NCI-H187 (cell line): ENCODE results near the gene ATP10A.

Source experiments
- DNase-seq, 2 experiments: peaks; one replicate each; lab custom pipeline; 2025; lab: John Stamatoyannopoulos, UW

ATP10A gene, protein sequence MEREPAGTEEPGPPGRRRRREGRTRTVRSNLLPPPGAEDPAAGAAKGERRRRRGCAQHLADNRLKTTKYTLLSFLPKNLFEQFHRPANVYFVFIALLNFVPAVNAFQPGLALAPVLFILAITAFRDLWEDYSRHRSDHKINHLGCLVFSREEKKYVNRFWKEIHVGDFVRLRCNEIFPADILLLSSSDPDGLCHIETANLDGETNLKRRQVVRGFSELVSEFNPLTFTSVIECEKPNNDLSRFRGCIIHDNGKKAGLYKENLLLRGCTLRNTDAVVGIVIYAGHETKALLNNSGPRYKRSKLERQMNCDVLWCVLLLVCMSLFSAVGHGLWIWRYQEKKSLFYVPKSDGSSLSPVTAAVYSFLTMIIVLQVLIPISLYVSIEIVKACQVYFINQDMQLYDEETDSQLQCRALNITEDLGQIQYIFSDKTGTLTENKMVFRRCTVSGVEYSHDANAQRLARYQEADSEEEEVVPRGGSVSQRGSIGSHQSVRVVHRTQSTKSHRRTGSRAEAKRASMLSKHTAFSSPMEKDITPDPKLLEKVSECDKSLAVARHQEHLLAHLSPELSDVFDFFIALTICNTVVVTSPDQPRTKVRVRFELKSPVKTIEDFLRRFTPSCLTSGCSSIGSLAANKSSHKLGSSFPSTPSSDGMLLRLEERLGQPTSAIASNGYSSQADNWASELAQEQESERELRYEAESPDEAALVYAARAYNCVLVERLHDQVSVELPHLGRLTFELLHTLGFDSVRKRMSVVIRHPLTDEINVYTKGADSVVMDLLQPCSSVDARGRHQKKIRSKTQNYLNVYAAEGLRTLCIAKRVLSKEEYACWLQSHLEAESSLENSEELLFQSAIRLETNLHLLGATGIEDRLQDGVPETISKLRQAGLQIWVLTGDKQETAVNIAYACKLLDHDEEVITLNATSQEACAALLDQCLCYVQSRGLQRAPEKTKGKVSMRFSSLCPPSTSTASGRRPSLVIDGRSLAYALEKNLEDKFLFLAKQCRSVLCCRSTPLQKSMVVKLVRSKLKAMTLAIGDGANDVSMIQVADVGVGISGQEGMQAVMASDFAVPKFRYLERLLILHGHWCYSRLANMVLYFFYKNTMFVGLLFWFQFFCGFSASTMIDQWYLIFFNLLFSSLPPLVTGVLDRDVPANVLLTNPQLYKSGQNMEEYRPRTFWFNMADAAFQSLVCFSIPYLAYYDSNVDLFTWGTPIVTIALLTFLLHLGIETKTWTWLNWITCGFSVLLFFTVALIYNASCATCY (N-terminal part only)

DNA sequence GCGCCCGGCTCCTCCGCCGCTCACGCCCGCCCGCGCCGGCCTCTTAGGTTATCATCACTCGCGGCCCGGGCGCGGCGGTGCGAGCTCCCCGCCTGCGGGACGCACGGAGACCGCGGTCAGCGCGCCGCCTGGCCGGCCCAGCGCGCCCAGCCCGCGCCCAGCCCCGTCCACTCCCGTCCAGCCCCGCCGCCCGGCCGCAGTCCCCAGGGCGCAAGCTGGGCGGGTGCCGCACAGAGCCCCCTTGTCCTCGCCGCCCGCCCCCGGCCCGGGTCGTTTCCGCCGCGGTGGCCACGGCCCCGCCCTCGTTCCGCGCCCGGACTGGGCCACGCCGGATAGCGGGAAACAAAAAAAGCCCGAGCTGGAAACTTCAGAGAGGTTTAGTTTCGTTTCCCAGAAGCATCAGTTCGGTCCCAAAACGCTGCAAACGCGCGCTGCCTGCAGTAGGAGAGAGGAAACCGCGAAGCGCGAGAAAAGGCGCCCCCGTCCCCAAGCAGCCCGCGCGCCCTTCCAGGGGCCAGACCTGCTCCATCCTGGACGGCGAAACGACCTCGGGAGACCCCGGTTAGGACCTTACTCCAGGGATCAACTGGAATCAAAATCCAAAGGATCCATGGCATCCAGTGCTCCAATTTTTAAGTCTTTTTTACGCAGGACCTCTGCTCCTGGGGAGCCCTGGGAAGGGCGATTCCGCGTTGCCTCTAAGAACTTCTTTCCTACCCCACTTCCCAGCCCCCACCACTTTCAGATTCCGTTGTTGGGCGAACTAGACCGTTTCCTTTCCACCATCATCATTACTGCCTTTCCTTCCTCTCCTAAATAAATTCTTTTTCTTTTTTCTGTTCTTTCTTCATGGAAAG, at the start of gene ATP10A:
TSS of gene ATP10A (minus strand) at position 217 of the 857 bp plus-strand sequence. CDS start 231 bp downstream, outside the sequence.
- no peak for DNase-seq

DNA sequence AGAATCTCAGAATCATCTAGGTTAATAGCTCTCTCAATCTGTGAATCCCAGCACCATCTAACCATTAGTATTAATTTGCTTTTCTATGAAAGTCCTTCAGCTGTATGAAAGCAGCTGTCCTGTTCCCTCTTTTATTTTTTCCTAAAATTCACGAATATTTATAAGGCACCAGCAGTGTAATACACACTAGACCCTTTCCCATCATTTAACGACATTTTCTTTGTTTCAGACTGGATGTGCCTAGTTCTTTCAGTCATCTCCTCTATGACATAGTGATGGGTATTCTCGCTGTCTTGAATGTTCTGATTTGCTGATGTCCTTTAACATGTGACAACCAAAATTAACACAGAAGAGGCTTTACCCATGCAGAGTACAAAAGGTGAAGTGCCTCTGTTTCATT, 48.9 kb upstream of the ATP10A start:
- DNase-seq, result no peak

DNA sequence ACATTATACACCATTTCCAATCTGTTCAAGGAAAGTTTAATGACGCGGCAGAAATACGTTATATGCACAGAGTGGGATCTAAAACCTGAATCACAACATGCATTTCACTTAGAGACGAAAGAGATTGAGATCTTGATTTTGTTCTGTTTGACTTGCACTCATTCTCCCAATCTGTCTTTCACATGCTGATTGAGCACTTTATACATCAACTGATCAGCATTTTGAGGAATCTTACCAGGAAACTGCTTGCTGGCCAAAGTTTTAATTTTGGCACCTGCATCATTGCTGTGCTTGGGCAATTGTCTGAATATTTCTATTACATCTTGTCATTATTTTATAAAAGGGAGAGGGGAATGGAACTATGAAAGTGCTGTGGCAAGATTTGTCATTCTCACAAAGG, 47.7 kb upstream of the ATP10A start:
- no peak for DNase-seq

DNA sequence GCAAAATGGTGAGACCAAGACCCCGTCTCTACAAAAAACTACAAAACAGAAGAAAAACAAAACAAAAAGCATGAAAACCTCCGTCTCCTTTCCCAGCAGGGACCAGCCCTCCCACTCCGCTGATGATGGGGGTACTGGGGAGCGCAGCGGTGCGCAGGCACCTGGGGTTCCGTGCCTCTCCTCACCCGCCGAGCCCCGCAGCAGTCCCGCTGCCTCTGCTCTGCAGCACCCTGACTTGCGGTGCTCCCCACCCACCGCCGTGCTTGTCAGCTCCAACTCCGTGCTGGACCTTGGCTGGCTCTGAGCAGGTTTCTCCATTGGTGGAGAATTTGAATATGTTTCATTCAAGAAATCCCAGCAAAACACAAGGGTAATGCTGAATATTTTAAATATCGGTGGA, 46.7 kb upstream of the ATP10A start:
- DNase-seq, result no peak

DNA sequence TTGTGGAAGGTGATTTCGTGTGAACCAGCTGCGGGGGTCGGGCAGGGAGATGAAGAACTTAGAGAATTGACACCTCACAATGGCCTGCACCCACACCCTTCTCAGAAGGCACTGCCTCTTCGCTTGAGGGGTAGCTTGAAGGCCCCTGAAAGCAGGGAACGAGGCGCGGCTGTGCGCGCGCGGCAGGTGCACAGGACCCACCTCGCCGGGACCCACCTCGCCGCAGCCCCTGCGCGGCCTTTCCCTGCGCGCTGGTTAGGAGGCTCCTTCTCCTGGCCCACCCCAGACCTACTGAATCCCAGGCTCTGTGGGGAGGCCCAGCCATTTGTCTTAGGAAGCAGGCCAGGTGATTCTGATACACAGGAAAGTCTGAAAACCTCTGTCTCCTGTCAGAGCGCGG, 46.2 kb upstream of the ATP10A start:
- DNase-seq, result no peak

DNA sequence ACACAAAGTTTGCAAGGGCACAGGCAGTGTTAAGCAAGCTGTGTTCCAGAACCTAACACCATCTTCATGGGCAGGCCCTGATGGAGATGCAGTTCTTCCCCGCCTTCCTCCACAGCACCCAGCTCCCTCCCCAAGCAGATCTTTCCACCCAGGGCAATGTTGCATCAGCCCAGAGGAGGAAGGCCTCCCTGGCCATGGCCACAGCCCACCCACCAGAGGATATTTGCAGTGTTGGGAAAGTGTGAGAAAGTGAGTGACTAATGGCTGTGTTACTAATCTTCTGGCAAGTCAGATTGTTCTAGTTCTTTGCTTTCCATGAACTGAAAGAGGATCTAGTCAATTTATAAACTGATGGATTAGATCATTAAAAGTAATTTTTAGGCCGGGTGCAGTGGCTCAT, 42.0 kb upstream of the ATP10A start:
- no peak for DNase-seq

DNA sequence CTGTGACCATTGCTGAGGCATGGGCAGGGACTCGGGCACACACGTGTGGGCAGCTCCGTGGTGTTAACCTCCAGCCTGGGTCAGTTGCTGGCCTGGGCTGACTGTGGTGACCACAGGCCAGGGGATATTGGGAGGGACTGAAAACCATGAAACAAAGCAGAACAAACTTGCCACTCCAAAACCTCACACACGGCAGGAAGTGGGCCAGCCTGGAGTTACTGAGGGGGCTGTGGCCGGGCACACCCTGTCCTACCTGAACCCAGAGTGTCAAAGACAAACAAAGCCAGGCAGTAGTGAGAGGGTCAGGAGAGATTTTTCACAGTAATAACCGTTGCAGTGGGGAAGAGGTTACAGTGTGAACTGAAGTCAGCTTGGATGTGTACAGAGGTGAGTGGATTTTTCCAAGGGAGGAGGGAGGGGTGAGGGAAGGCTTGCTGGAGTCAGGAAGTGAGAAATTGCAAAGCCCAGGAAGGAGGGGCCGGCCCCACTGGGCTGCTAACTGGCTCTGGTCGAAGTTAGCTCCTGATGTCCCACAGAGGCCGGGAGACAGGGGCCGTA, 40.0 kb upstream of the ATP10A start:
- DNase-seq, result no peak

DNA sequence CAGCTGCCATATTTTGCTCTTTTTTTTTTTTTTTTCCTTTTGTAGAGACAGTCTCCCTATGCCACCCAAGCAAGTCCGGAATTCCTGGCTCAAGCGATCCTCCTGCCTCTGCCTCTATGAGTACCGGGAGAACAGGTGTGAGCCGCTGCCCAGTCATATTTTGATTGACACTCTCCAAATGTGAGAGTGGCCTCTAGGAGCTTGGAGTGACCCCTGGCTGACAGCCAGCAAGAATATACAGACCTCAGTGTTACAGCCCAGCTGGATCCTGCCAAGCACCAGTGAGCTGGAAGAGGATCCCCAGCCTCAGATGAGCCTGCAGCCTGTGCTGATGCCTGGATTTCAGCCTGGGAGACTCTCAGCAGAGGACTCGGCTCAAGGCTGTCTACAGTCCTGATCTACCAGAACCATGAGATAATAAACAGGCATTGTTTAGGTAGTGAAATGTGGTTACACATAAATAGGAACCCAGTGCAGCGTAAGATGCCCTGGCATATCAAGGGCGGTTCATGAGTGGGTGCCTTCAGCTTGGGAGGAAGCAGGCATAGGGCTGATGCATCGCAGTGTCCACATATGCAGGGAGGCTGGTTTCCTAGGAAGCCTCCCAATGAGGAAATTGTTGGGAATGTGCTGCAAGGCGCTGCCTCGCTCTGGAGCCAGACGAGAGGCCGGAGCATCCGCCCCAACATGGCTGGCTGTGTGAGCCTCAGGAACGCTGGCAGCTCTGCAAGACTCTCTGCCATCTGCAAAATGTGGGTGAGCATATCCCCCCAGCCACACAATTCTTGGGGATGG, 38.9 kb upstream of the ATP10A start:
- DNase-seq, result no peak

DNA sequence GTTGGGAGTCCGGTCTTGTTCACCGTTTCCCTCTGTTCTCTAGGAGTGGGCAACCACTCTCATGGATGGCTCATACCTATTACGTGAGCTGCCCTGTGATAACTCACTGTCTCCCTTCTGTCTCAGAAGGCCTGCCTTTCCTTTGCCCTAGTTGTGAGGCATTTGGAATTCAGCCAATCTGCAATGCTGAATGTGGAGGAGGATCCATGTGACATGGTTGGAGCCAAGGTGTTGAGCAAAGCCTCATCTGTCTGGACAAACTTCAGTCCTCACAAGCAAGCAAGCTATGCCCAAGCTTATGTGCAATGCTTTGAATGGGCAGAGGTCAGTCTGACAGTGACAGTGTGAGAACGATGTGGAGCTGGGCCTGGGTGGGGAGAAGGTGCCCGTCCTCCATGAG, 37.8 kb upstream of the ATP10A start:
- no peak for DNase-seq

DNA sequence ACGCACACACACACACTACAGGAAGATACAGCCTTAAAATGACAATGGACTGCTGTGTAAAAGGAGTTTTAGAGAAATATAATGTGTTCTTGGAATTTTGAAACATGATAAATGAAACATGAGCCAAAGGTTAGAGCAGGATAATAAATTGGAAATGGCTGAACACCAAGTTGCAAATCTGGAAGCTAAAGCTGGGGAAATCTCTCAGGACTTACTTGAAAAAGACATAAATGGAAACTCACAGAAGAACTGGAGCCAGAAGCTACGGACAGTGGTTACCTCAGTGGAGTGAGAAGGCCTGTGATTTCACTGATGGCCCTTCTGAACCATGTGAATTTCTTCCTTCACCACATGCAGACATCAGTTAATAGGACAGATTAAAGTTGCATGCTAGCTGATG, 37.3 kb upstream of the ATP10A start:
- no peak for DNase-seq

DNA sequence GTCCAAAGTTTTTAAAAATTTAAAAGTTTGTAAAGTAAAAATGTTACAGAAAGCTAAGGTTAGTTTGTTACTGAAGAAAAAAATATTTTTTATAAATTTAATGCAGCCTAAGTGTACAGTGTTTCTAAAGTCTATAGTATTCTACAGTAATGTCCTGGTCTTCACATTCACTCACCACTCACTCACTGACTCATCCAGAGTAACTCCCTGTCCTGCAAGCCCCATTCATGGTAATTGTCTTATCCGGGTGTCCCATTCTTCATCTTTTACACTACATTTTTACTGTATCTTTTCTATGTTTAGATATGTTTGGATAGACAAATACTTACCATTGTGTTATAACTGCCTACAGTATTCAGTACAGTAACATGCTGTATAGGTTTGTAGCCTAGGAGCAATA, 36.7 kb upstream of the ATP10A start:
- no peak for DNase-seq

DNA sequence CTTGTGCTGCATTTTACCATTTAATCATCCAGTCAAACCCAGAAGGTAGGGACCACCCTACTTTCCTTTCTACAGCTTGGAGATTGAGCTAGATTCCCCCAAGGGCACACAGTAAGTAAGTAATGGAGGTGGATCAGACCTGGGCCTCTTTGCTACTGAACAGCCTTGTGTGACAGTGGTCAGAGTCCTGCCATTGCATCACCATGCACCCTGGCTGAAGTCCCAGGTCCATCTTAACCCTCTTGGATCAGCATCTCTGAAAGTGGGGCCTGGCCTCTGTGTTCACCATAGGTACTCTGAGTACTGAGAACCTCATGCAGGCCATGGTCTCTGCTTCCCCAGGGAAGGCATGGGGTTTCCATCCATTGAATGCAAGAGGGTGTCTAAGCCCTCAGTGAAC, 34.5 kb upstream of the ATP10A start:
- no peak for DNase-seq

DNA sequence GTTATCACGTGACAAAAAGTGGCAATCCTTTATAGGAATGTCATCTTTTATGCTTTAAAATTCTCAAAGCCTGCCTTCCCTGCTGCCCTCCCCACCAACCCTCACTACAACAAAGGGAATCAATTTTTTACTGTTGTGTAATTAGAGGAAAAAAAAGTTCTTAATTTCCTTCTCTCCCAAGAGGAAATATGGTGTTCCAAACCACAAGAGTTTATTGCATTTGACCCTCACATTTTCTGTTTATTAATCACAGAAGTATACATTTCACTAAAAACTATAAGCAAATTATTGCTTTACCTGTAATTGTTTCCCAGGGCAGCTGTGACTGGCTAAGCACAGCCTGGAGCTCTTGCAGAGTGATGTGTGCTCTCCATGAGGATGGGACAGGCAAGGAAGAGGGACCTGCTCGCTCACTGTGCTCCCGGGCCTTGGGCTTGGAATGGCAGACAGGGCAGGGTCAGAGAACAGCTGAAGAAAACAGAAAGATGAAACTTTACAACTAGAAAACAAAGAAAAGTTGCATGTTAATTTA, 31.3 kb upstream of the ATP10A start:
- DNase-seq, result no peak

DNA sequence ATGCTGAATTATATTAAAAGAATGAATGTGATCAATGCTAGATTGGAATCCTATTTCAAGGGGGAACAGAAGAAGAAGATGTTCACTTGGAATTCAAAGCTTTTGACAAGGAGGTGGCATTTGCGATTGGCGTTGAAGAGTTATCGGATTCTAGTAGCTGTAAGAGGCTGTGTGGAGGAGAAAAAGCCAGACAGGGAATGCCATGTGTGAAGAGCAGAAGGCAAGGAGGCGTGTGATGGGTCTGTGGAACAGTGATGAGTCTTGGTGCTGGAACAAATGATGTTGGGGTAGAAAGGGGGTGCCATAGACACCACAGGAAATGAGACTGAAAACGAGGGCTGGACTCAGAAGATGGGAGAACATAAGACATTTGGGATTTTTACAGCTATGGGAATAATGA, 30.5 kb upstream of the ATP10A start:
- no peak for DNase-seq

DNA sequence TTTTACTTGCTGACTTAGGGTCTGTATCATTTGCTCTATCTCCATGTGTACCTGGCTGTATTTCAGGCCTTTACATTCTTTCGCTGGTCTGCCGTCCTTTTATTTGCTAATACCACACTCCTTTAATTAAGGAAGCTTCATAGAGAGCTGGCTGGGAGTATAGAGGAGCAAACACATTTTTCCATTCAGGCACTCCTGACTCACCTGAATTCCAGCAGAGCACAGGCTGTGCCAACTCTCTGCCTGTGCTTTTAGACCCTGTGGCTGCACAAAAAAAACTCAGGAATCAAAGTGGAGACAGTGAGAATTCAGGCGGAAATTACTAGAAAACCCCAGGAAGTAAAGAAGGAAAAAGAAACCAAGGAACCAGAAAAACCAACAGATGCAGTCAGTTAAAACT, 29.0 kb upstream of the ATP10A start:
- DNase-seq, result no peak

DNA sequence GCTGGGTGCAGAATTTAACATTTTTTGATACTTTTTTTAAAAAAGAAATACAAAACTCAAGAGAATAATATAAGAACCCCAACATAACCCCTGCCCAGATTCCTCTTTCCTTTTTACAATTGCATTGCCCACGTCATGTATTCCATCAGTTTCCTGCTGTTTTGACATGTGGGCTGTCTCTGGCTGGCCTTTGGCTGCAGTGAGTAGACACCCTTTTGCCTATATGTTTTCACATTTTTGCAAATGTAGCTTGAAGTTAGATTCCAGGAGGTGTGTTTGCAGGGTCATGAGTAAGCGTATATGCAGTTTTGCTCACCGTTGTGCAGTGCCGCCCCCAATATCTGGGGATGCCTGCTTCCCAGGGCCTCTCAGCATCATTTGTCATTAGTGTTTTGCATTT, 28.0 kb upstream of the ATP10A start:
- DNase-seq, result no peak

DNA sequence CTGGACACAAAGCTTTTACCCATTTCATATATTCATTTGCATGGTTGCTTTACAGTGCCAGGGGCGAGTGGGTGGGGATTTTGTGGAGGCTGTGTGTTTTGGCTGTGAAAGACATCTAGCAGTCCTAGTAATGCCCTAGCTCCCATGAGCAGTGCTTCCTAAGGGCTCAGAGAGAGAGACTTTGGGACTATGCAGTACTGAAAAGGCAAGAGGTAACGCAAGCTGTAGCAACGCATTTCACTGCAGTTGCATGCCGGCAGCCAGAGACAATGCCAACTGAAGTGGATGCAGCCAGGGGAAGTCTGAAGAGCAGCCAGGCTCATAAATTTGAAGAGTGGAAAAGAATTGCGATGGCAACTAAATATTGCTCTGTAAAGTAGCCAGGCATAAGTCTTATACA, 27.4 kb upstream of the ATP10A start:
- DNase-seq, result no peak

DNA sequence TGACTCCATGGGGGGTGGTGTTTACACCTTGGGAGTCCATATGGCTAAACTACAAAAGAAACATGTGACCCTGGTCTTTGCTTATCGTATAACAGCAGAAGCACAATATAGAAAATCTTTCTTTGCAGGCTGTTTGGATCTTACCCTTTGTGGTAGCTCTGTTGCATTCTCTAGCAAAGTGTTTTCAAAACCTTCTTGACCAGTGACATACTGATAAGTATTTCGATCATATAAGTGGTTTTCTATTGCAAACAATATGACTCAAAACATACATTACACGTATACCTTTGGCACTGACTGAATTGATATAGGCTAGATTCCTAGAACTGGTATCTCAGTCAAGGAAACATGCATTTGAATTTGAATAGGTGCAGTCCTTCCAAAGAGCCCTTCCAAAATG, 24.7 kb upstream of the ATP10A start:
- DNase-seq, result no peak

DNA sequence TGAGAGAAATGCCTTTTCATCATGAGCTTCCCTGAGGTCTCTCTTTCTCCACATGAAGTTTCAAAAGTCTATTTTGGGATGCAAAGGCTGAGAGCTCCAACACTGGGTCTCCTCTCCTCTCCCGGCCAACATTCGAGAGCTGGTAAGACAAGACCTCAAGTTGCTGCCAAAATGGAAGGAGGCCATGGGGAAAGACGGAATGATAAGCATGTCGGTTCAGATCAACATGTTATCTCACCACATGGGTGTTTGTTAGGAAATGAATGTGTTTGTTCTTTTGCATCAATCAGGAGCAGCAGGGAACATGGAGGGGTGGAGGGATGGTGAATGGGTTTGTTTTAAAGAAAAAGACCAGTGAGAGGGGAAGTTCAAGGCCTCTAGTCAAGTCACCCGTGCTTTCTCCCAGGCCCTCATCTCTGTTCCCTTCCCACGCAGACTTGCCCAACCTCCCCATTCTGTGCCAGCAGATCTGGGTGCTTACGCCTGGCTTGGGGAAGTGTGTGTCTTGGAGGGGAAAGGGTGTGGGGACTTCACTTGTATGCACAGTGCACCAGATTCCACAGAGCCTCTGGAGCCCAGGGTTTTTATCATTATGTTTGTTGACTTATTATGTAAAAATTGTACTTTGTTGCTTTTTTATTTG, 23.5 kb upstream of the ATP10A start:
- no peak for DNase-seq

DNA sequence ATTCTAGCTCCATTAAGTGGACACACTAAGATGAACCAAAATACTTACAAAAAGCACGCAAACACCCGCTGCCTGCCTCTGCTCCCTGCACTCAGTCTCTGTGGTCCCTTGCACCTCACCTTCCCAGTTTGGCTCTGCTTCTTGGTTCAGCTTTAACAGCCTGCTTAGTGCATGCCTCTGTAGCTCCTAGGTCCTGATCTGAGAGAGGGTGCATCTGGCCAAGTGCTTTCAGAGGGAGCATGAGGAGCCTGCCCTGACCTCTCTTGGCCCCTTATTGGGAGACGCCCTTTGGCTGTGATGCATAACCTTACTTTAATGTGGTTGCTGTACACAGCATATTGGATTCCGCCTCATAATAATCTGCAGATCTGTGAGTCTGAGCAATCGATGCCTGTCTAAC, 21.2 kb upstream of the ATP10A start:
- DNase-seq, result no peak
